ENCODE data around the gene COG5.

COG5 gene

GRCh38 chr7:107319724-107320228 lies 243.9 kb downstream of the COG5 start:
- no peak for DNase-seq

GRCh38 chr7:107318523-107319160 lies 245.1 kb downstream of the COG5 start:
- no peak for DNase-seq

GRCh38 chr7:107315716-107316220 lies 248.0 kb downstream of the COG5 start:
- DNase-seq: no peak

- no peak for DNase-seq
These were observed 250.4 kb downstream of the COG5 start for GRCh38 chr7:107313355-107313754.

- DNase-seq: no peak
These were observed 251.3 kb downstream of the COG5 start for GRCh38 chr7:107312418-107312817.

DNA sequence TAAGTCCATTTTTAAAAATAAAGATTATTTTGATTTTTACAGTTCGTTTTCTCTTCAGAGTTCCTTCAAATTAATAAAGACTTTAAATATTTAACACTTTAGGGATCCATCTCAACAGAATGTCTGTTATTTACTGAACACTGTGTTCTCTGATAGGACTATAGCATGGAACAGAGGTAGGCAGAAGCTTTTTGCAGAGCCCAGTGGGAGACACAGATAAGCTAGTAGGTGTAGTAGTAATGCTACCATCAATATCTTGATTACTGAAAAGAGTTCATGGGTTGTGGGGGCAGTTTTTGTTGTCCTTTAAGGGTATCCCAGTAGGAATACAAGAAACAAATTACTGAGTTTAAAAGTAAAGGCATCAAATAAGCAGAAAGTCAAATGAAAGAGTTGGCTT lies 254.4 kb downstream of the COG5 start:
- DNase-seq: no peak

DNA sequence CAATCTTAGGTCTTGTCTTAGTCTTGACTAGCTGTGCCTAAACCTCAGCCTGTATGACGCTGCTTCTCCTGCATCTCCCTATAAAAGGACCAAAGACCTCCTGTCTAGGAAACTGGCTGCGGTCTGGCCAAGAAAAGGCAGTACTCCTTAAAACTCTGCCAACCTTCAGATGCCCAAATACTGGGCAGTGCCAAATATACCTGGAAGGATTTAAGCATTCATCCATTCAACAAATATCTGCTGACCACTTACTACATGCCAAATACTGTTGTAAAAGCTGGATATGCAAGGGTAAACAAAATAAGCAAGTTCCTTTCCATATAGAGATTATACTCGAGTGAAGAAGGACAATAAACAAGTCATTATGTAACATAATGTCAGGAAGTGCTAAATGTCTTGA lies 259.1 kb downstream of the COG5 start:
- no peak for DNase-seq

DNA sequence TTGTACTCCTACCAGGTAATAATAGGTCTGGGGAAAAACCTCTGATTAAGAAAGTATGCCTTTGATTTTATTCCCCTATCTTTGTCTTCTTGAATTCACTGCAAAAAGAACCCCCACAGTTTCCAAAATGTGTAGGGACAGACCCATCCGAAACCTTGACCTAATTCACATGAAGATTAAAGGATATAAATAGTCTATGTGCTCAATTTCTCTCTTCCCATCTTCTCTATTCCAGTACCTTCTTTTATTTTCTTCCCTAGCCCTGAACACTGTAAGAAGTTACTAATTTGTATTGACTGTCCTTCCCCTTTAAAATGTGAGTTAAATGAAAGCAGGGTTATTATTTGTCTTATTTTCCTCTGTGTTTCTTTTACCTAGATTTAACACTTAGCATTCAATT lies 259.7 kb downstream of the COG5 start:
- DNase-seq: no peak

DNA sequence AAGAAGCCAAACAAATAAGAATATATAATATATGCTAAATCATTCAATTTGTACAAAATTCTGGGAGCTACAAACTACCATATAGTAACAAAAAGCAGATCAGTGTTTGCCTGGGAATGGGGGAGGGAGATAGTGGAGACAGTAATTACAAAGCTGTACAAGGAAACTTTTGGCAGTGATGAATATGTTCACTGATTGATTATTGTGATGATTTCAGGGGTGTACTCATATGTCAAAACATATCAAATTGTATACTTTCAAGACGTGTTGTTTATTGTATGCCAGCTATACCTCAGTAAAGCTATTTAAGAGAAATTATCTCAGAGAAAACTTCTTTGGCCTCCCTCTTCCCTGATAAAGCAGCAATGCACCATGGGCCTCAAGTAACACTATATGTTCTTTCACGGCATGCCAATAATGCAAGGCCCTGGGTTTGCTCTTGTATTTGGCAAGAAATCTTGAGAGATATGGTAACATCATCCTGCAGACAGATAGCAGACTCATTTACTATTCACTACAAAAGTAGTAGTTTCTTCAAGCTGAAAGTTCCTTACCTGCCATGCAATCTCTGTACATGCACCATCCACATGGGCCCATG lies 261.4 kb downstream of the COG5 start:
- no peak for DNase-seq

GRCh38 chr7:107294182-107294581 lies 269.5 kb downstream of the COG5 start:
- no peak for DNase-seq

- DNase-seq: no peak
These were observed 271.1 kb downstream of the COG5 start for GRCh38 chr7:107292591-107292990.

GRCh38 chr7:107291434-107291833 lies 272.3 kb downstream of the COG5 start:
- no peak for DNase-seq

- DNase-seq: no peak
These were observed 276.7 kb downstream of the COG5 start for GRCh38 chr7:107286751-107287621.

GRCh38 chr7:107284911-107285479 lies 278.7 kb downstream of the COG5 start:
- DNase-seq: no peak

- no peak for DNase-seq
These were observed 286.4 kb downstream of the COG5 start for GRCh38 chr7:107277331-107277730.

DNA sequence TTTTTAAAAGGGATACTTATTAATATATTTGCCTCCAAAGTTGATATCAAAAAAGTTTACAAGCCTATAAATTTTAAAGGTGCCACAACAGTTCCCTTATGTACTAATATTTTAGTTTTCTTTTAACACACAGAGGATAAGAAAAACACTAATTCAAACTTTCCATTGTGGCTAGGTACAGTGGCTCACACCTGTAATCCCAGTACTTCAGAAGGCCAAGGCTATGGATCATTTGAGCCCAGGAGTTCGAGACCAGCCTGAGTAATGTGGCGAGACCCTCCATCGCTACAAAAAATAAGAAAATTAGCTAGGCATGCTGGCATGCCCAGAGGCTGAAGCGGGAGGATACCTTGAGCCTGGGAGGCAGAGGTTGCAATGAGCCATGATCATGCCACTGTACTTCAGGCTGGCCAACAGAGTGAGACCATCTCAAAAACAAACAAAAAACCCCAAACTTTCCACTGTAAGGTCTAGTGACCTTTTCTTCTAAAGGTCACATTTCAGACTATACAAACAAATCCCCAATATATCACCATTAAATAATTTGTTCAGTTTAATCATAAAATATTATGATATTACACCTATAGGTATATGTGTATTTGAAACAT lies 287.4 kb downstream of the COG5 start:
- no peak for DNase-seq

DNA sequence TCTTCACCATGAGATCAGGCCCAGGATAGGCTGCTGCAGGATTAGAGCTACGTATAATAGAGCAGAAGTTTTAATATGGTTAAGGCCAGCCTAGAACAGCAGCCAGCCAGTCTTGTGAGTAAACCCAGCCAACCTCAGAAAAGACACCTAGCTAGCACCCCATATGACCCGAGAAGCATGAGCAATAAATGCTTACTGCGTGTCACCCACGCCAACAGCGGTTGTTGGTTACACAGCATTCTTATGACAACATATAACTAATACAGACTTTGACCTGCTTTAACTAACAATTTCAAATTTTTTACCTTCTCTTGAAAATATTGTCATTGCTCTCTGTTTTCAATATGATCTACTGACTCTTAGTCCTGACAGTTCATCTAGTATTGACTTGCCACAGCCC lies 289.2 kb downstream of the COG5 start:
- DNase-seq: no peak

- DNase-seq: no peak
These were observed 293.9 kb downstream of the COG5 start for GRCh38 chr7:107269790-107270189.

GRCh38 chr7:107268594-107268993 lies 295.1 kb downstream of the COG5 start:
- DNase-seq: no peak

DNA sequence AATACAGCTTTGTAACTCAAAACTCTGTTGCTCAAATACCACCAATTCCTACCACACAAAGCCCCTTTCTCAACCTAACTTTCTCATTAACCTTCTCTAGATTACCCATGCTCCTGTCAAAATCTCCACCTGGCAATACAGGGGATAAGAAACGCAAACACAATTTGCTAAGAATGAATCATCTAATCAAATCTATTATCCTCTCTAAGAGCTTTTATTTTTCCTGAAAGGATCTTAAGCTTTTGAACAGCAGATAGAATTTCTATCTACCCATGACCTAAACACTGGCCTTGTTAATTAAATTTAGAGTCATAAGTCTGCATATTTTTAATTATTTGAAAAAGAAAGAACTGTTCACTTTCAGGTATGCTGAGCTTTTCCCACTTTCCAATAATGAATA lies 296.6 kb downstream of the COG5 start:
- no peak for DNase-seq

GRCh38 chr7:107264723-107265122 lies 299.0 kb downstream of the COG5 start:
- DNase-seq: no peak

DNA sequence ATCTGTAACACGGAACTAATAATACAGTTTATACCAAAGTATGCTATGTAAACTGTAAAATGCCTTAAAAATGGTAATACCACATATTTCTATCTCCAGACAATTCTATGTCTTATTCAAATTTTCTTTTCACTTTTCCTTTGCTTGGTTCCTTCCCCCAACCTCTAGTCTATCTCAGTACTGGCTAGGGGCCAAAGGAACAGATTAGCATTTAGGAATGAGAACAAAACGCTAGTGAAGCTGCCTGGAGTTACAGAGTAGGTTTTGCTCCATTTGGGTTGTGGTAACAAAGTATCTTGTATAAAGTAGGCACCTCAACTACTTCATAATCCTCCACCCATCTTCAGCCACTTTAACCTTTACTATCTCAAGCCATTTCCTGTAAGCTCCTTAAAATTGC lies 300.9 kb downstream of the COG5 start:
- no peak for DNase-seq

DNA sequence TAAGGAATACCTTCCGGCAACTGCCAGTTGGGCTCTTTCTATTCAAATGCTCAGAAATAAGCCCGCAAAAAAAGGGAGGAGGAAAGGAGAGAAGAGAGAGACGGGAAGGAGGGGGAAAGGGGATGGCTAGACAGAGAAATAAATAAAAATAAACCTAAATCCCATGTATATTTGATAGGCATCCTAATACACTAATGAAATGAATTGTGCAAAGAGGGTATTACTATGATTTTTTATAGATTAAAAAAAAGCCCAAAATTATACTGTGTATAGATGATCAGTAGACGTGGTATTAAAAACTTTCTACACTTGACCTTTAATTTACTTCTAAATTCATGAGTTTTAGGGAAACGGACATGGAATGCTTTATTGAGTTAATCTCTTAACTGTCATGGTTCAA lies 305.0 kb downstream of the COG5 start:
- DNase-seq: no peak

Data from activated CD4-positive, alpha-beta T cell treated with anti-CD3 and anti-CD28 coated beads for 1 hour (primary cell).